Liver (tissue), 3 donors: Measurements from ENCODE around the gene MYO16.

Source experiments
- GABPA ChIP-seq, 2 donors: IDR thresholded peaks in 1 of 2; conservative IDR thresholded peaks in 1 of 2; 2 replicates each; pipeline ENCODE4 v1.6.1; 2016; ENCODE audit warnings: antibody characterized with exemption in 2 of 2, mild to moderate bottlenecking in 1 of 2, moderate library complexity in 1 of 2
- HNF4A ChIP-seq, 2 donors: conservative IDR thresholded peaks; 2 replicates each; pipeline ENCODE4 v1.6.1; 2016; ENCODE audit warnings: antibody characterized with exemption in 2 of 2, mild to moderate bottlenecking in 2 of 2
- SP1 ChIP-seq: IDR thresholded peaks from 2 replicates; pipeline ENCODE4 v1.6.1; 2018; ENCODE audit warnings: antibody characterized with exemption, mild to moderate bottlenecking
- TF ChIP-seq, protein P1 (sequence below): fragments of 150-350 bp; IDR thresholded peaks from 2 replicates; pipeline ENCODE4 v1.5.1; 2017; ENCODE audit warnings: improper control_type of control experiment, low read depth, low read length; ENCODE audit not compliant: missing input control
- TF ChIP-seq, protein P2 (sequence below): IDR thresholded peaks from 2 replicates; pipeline ENCODE4 v1.6.1; 2016; ENCODE audit warnings: antibody characterized with exemption
- donor health status: healthy.
- donor health status: healthy.

GRCh38 chr13:109209526-109209925 is 580.1 kb downstream of the MYO16 start:
- TF ChIP-seq, protein P1, sequence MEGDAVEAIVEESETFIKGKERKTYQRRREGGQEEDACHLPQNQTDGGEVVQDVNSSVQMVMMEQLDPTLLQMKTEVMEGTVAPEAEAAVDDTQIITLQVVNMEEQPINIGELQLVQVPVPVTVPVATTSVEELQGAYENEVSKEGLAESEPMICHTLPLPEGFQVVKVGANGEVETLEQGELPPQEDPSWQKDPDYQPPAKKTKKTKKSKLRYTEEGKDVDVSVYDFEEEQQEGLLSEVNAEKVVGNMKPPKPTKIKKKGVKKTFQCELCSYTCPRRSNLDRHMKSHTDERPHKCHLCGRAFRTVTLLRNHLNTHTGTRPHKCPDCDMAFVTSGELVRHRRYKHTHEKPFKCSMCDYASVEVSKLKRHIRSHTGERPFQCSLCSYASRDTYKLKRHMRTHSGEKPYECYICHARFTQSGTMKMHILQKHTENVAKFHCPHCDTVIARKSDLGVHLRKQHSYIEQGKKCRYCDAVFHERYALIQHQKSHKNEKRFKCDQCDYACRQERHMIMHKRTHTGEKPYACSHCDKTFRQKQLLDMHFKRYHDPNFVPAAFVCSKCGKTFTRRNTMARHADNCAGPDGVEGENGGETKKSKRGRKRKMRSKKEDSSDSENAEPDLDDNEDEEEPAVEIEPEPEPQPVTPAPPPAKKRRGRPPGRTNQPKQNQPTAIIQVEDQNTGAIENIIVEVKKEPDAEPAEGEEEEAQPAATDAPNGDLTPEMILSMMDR = no peak
- TF ChIP-seq HNF4A (conservative IDR thresholded peaks at IDR 0.05) = no peak
- no peak for TF ChIP-seq SP1
- no peak for TF ChIP-seq GABPA (IDR thresholded peaks at IDR 0.05 in 1 of 2, conservative IDR thresholded peaks at IDR 0.05 in 1 of 2)
- TF ChIP-seq, protein P2, sequence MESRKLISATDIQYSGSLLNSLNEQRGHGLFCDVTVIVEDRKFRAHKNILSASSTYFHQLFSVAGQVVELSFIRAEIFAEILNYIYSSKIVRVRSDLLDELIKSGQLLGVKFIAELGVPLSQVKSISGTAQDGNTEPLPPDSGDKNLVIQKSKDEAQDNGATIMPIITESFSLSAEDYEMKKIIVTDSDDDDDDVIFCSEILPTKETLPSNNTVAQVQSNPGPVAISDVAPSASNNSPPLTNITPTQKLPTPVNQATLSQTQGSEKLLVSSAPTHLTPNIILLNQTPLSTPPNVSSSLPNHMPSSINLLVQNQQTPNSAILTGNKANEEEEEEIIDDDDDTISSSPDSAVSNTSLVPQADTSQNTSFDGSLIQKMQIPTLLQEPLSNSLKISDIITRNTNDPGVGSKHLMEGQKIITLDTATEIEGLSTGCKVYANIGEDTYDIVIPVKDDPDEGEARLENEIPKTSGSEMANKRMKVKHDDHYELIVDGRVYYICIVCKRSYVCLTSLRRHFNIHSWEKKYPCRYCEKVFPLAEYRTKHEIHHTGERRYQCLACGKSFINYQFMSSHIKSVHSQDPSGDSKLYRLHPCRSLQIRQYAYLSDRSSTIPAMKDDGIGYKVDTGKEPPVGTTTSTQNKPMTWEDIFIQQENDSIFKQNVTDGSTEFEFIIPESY = no peak
